HG02571 (cell line): Measurements from ENCODE around the gene ADARB2.
A peak's percentile ranks its signal among the peaks of the same experiment; 100 is the strongest.
"Not testable (repeated sequence)": the region's sequence is repeated elsewhere in the genome, so short reads cannot be mapped to it uniquely, and the experiment has no call there.

Source experiments
- ATAC-seq: cut with Tn5 transposase; IDR thresholded peaks from one replicate; pipeline ENCODE4 v1.9.1; 2021; ENCODE audit warnings: mild to moderate bottlenecking, moderate library complexity; ENCODE audit not compliant: unreplicated experiment

The ADARB2 gene

DNA sequence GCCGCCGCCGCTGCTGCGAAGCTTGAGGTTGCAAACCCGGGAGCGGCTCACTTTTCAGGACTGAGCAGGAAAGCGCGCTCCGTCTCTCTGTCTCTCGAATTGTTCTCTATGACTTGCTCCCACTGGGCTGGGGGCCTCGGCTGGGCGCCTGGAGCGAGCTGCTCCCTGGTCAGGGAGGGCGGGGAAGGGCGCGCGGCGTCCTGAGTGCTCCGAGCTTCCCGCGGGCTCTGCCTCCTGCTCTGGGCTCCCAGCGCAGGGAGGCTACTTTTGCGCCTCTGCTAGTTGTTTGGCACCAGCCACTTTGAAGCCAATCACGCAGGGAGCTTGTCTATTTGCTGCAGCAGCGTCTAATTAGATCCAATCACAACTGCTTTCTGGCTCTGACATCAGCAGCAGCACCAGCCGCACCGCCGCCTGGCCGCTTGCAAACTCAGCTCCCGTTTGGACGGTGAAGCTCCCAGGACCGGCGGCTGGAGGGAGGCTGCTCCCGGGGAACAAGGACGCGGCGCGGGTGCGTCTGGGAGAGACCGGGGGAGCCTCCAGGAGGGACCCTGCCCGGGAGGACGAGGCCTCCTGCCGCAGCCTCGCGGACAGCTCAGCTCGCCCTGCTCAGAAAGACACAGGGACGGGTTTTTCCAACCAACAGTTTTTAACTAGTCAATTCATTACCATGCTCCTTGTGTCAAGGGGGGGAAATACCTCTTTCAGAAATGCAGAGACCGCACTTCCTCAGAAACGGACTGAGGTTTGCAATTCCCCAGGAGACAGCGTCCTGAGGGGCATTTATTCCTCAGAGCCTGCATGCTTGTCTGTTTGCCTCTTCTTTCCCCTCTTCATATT is at the start of gene ADARB2:
TSS of gene ADARB2 (minus strand) at position 304 of the 840 bp plus-strand sequence.
- peak; percentile 71 for ATAC-seq

DNA sequence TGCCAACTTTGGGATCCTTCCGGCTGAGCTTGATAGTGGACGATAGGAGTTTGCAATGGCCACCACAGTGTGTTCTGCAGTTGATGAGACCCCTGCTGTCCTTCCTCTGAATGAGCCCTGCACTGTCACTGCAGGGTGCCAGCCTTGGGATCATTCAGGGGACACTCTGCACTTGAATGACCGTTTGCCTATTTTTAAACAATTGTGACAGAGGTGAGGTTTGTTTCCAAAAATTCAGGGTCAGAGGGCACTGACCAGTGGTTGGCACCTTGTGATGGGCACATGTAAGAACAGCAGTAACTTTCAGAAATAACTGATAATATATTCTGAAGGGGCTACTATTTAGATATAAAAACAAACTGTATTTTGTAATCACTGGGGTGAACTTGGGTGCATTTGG is 48.5 kb upstream of the ADARB2 start:
- ATAC-seq = no peak

GRCh38 chr10:1782841-1783240 is 45.5 kb upstream of the ADARB2 start:
- no peak for ATAC-seq

- ATAC-seq = no peak
These were observed 42.5 kb upstream of the ADARB2 start for GRCh38 chr10:1779796-1780195.

GRCh38 chr10:1778375-1778969 is 41.1 kb upstream of the ADARB2 start:
- no peak for ATAC-seq

DNA sequence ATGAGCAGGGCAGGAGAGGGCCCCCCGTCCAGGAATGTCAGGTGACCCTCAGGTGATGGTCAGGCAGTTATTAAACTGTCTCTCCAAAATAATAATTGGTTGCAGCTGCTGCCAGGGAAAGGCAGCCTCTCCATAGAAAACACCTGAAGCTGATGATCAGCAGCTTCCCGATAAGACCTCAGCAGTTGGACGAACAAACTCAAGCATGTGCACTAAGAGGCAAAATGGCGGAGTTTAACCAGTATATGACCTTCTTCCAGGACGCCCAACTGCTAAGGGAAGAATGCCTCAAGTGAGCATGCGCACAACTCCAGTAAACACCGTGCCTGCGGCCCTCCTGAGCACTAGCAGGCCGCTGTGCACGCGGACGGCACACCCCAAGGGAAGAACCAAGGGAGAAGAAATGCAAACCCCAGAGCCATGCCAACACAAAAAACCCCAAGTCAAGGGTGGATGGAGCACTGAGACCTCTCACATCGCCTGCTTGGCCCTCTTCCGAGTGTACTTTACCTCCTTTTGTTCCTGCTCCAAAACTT is 38.9 kb upstream of the ADARB2 start:
- no peak for ATAC-seq

- no peak for ATAC-seq
These were observed 37.5 kb upstream of the ADARB2 start for GRCh38 chr10:1774796-1775195.

DNA sequence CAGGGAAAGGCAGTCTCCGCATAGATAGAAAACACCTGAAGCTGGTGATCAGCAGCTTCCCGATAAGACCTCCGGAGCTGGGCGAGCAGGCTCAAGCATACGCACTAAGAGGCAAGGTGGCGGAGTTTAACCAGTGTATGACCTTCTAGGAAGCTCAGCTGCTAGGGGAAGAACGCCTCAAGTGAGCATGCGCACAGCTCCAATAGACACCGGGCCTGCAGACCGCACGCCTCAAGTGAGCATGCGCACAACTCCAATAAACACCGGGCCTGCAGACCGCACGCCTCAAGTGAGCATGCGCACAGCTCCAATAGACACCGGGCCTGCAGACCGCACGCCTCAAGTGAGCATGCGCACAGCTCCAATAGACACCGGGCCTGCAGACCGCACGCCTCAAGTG is 35.9 kb upstream of the ADARB2 start:
- ATAC-seq = not testable (repeated sequence)

DNA sequence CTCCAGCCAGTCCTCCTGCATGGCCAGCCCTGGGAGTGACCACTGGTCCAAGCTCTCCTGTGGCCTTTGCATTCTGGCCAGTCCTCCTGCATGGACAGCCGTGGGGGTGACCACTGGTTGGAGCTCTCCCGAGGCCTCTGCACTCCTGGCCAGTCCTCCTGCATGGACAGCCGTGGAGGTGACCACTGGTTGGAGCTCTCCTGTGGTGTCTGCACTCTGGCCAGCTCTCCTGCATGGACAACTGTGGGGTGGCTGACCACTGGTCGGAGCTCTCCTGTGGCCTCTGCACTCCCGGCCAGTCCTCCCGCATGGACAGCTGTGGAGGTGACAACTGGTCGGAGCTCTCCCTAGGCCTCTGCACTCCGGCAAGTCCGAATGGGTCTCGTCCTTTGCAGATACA is 28.7 kb upstream of the ADARB2 start:
- ATAC-seq = no peak

DNA sequence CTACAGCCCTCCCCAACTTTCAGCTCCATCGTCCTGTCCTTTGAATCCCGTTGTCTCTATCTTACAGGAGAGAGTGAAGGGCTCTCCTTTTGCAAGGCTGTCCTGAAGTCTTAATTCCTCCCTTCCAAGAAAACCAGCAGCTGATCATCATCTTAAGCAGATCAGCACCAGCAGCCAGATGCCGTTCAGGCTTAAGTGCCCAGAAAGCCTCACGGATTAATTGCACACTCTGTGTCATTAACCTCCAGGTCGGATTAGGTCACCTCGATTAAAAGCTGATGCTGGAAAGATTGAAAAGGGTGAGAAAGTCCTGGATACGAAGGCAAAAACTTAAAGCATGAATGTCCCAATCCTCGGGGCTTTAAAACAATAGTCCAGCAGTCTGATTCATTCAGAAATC is 24.8 kb upstream of the ADARB2 start:
- no peak for ATAC-seq

DNA sequence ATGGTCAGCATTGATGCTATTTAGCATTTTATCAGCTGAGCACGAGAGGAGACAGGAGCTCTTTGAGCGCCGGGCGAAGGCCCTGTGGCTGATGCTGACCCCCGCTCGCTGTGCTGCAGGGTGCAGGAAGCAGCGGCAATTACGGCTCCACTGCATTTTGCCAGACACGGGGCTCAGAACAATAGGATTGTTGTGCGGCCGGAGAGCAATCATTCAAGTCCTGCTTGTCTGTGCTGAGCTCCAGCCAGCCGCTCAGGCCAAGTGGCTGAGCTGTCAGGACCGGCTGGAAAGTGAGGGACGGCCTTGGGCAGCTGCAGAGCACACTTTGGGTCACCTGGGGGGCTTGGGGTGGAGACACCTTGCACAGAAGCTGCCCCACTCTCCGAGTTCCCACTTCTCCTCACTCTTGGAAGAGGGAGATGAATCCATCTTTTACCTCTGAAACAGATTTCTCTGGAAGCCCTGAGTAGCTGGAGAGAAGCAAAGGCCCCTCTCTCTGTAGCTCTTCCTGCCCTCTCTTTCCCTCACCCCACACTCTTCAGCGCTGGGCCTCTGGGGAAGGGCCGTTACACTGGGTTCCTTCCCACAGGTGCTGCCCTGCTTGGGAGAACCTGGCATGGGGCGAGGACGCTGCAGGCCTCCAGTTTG is 17.3 kb upstream of the ADARB2 start:
- ATAC-seq = no peak

GRCh38 chr10:1752153-1752552 is 14.8 kb upstream of the ADARB2 start:
- no peak for ATAC-seq

DNA sequence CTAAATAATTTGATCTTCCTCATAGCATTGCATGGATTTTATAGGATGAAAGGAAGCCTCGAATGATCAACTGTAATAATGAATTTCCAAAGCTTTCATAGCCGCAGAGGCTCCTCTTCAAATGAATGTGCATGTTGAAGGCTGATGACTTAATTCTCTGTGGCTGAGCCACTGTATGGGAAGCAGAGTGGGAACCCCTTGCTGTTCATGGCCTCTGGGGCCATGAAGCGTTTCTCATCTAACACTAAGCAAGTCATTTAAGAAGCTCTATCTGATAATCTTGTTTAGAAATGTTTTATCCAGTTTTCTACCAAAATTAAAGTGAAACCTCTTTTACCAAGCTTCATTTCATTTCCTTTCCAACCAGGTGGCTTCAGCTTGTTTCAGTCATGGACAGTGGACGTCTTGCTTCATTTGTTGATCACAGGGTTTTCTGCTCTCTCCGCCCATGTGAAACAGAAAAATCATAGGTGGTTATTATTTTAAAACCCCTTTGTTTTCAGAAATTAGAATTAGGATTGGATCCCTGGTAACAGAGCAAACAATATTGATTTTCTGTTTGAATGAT is 10.3 kb upstream of the ADARB2 start:
- no peak for ATAC-seq

DNA sequence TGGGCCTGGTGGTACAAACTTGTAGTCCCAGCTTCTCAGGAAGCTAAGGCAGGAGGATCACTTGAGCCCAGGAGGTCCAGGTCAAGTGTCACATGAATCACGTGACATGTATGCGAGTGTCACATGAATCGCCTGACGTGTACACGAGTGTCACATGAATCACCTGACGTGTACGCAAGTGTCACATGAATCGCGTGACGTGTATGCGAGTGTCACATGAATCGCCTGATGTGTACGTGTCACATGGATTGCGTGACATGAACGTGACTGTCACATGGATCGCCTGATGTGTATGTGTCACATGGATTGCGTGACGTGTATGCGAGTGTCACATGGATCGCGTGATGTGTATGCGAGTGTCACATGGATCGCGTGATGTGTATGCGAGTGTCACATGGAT is 9.5 kb upstream of the ADARB2 start:
- no peak for ATAC-seq

DNA sequence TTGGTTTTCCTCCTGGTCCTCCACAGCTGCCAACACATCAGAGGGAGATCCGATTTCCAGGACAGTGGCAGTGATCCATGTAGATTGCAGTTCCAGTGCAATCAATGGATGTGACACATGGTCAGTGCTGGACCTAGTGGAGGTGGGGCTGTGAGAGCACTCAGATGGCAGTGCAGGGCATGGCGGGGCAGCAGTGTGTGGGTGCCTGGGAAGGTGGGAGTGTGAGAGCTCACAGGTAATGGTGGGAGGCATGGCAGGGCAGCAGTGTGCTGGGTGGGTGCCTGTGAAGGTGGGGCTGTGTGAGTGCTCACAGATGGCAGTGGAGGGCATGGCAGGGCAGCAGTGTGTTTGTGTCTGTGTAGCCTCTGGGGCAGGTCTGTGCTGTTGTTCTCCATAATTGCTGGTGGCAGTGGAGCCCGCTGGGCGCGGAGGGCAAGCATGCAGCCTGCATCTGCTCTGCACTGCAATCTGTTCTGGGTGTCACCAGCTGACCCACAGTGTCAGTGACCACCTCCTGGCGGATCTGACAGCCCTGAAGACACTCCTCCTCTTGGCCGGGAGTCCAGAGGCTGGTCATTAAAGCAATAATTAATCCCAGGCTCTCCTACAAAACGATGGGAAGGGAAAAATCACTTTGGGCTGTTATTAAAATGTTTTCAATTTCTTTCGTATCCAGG is 8.6 kb upstream of the ADARB2 start:
- no peak for ATAC-seq

- ATAC-seq = no peak
These were observed 7.2 kb upstream of the ADARB2 start for GRCh38 chr10:1744524-1744923.

GRCh38 chr10:1743141-1743540 is 5.8 kb upstream of the ADARB2 start:
- ATAC-seq = no peak

GRCh38 chr10:1741450-1741849 is 4.1 kb upstream of the ADARB2 start:
- no peak for ATAC-seq

- no peak for ATAC-seq
These were observed 2.4 kb upstream of the ADARB2 start for GRCh38 chr10:1739751-1740150.

DNA sequence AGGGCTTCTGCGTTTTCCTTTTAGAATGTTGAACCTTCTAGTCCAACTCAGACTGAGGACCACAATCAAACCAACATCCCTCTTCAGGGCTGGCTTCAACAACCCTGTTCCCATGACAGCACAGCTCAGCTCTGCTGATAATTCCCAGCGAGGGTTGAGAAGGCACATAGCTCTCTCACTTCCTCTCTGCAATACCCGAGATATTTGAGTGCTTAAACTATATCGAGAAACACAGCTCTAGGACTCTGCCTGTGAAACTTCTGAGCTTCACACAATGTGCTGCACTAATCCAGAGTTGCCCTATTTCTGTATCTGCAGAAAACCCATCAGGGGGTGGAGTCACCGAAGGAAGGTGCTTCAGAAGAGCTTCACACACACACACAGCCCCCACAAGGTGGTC is 1.6 kb upstream of the ADARB2 start:
- ATAC-seq = no peak

- ATAC-seq = no peak
These were observed 428 bp downstream of the ADARB2 start for GRCh38 chr10:1736972-1737221.
